ENCODE results near the gene NRGN.

The NRGN gene

DNA sequence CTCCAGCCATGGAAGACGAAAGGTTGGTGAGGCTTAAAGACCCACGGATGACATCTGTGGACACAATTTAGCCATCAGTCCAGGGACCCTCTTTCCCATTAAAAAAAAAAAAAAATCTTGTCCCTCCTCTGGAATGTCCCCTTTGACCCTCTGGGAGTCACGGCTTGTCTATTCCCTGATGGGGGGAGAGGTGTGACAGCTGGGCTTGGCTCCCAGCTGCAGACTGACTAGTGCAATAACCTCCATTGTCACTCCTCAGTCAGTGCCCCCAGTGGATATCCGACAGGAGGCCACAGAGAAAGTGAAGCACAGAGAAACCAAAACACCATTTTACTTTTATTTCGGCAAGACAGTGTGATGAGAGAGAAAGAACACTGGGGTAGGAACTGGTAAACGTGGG is 15.0 kb downstream of the NRGN start:
- Mint-ChIP-seq H3K27me3 (peaks cover 47 to 75% of the 10 kb centered on the region in 2 donors), H3K4me3 (no peak overlapping the region), H3K27ac (no peak overlapping the region), H3K4me1 (ENCODE audit: low read depth in 2 of 2) (peaks cover 7% of the 10 kb centered on the region in 2 donors), H3K9me3 (no peaks in the 10 kb centered on the region), H3K36me3 (ENCODE audit: insufficient read depth) (peaks cover 4% of the 10 kb centered on the region)
- ATAC-seq (replicated peaks) = no peak
- no peak for DNase-seq

DNA sequence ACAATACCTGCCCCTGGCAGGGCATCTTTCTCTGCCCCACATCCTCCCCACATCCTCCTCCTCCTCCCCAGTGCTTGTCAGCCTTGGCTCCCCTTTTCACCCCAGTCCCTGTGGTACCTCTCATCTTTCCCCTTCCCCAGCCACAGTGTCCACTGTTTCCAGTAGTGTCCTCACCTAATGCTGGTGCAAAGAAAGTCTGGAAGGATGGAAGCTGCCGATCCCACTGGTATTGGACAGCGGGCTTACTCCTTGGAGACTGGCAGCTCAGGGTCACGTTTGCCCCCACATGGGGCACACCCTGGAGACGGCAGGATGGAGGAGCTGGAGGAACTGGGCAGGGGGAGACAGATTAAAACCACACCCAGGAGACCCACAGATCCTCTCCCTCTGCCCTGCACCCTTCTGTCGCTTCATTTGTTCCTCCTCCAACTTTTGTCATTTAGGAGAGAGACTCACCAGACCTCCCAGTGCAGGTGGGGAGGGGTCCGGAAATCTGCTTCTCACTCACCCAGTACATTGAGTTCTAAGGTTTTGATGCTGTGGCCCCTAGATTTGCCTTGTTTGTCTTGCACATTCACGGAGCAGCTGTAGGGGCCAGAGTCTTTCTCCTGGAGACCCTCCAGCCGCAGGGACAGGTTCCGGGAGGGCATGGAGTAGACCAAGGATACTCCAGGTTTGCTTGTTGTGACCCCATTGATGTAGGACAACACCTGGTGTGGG is 16.5 kb downstream of the NRGN start:
- no peak overlapping the region for H3K4me3 Mint-ChIP-seq
- H3K4me1 Mint-ChIP-seq (ENCODE audit: low read depth in 2 of 2) = peaks cover 7 to 11% of the 10 kb centered on the region in 2 donors
- DNase-seq (no peak), ATAC-seq (replicated peaks) (no peak)
- H3K27me3 Mint-ChIP-seq = peaks cover 52 to 76% of the 10 kb centered on the region in 2 donors
- H3K27ac Mint-ChIP-seq = no peak overlapping the region
- H3K9me3 Mint-ChIP-seq = no peaks in the 10 kb centered on the region
- H3K36me3 Mint-ChIP-seq (ENCODE audit: insufficient read depth) = peaks cover 4% of the 10 kb centered on the region

DNA sequence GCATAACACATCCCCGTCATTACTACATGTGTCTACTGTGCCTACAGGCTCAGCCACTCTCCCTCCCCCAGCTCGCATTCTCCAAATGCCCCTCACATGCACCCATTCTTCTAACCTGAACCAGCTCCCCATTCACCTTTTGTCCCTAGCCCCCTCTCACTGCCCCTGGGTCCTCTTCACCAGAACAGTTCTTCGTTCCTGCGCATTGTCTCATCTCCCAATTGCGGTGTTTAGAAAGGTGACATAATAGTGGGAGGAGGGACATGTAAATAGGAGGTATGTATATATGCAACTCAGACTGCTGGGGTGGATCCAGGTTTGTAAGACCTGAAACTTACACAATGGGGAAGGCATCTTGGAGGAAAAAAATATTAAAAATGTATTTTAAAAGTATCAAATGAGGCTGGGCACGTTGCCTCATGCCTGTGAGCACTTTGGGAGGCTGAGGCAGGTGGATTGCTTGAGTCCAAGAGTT is 17.0 kb downstream of the NRGN start:
- Mint-ChIP-seq H3K4me1 (ENCODE audit: low read depth in 2 of 2) (peaks cover 7 to 12% of the 10 kb centered on the region in 2 donors), H3K4me3 (no peak overlapping the region), H3K9me3 (no peaks in the 10 kb centered on the region), H3K36me3 (ENCODE audit: insufficient read depth) (peaks cover 4% of the 10 kb centered on the region), H3K27ac (no peak overlapping the region), H3K27me3 (peaks cover 52 to 80% of the 10 kb centered on the region in 2 donors)
- ATAC-seq (replicated peaks) = no peak
- DNase-seq = no peak

DNA sequence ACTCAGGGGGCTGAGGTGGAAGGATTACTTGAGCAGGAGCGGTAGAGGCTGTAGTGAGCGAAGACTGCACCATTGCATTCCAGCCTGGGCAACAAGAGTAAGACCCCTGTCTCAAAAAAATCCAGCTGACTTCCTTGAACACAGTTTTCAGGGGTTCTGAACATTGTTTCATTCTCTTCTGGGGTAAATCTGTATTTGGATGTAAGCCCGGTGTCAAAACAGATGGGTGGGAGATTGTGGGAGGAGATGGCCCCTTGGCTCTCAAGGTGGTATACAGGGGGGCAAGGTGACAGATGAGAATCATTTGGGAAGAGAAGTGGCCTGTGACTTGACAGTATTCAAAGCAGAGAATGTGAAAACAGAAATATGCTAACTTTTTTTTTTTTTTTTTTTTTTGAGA is 17.6 kb downstream of the NRGN start:
- no peak for ATAC-seq (replicated peaks)
- Mint-ChIP-seq H3K4me3 (peak overlapping the region in 1 of 2 donors; percentile 31), H3K4me1 (ENCODE audit: low read depth in 2 of 2) (peaks cover 7 to 12% of the 10 kb centered on the region in 2 donors), H3K27me3 (peaks cover 52 to 81% of the 10 kb centered on the region in 2 donors), H3K27ac (no peak overlapping the region), H3K9me3 (no peaks in the 10 kb centered on the region), H3K36me3 (ENCODE audit: insufficient read depth) (peaks cover 4% of the 10 kb centered on the region)
- DNase-seq = no peak

DNA sequence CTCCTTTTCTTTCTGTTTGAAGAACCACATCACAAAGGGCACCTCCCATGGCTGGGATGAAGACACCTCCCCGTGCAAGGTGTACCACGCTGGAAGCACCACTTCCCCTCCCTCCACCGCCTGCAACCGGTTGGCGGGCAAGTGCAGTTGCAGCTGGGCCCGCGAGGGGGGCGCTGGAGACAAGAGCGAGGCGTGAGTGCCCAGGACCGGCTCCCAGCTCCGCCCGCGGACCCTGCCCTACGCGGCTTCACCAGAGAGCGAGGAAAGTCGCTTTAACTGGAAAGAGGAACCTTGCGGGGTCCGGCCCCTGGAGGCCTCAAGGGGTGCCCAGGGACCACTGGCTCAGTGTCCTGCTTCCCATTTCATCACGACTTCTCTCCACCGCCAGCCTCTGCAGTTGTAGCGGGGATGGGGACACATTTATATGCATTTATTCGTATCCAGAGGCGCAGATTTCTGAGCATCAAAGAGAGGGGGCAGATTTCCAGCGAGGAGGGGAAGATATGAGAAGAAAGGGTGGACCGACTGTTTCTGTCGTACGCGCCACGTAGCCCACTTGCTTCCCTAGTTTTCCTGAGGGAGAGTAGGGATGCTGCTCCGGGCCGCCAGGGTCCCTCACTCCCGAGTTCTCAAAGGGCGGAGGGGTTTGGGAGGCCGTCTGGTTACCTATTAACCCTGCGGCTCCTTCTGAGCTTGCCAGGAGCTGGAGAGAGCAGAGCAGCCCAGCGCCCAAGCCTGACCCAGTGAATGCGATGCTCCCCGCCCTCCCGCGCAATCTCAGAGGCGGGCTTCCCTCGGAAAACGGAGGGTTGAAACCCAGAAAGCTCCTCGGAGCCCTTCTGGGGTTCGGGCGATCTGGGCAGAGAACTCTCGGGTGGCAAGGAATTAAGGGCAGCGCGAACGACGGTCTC is 18.9 kb downstream of the NRGN start:
- peak; percentile 50 to 62 (median 56) for DNase-seq
- peaks cover 8% of the 10 kb centered on the region for H3K36me3 Mint-ChIP-seq (ENCODE audit: insufficient read depth)
- no peaks in the 10 kb centered on the region for H3K9me3 Mint-ChIP-seq
- H3K4me3 Mint-ChIP-seq = peak overlapping the region; percentile 50 to 78
- H3K4me1 Mint-ChIP-seq (ENCODE audit: low read depth in 2 of 2) = peaks cover 11 to 14% of the 10 kb centered on the region in 2 donors
- peak; percentile 71 for ATAC-seq (replicated peaks)
- no peak overlapping the region for H3K27ac Mint-ChIP-seq
- peaks cover 52 to 84% of the 10 kb centered on the region in 2 donors for H3K27me3 Mint-ChIP-seq

DNA sequence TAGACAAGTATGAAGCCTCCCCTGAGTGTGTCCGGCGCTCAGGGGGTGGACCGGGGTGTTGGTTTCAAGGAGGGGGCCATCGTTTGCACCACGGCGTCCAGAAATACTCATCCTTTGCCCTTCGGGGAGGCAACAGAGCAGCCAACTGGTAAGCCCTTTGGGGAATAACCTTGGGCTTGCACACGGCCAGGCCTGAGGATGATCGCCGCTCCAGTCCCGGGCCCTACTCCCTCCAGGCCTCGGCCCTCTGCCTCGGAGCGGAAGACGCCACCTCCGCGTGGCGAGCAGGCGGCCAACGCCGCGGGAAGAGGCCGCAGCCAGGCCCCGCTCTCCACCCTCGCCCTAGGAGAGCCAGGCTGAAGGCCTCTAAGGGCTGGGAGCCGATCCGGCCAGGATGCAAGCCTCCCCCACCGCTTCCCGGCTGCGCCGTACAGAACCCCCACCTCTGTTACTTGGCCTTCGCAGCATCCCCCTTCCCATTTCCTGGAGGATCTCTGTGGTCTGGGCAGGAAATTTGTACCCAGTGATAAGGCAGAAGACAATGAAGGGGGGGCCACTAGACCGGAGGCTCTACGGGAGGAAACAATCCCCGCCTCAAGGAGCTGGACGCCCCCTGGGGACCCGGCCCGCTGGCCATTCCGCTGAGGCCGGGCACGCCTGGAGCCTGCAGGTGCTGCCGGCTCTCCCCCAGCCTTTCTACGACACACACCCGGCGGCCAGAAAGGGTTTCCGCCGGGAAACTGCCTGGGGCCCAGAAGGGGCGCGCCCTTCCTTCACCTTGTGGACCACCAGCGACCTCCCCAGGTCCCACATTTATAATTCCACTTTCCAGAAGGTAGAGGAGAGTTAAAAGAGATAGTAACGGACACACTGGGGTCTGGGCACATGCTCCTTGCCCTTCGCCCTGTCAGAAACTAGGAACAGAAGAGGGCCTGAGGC is 19.8 kb downstream of the NRGN start:
- ATAC-seq (replicated peaks) = no peak
- H3K27me3 Mint-ChIP-seq = peaks cover 52 to 74% of the 10 kb centered on the region in 2 donors
- H3K36me3 Mint-ChIP-seq (ENCODE audit: insufficient read depth) = peaks cover 8% of the 10 kb centered on the region
- peak overlapping the region; percentile 20 to 85 for H3K4me3 Mint-ChIP-seq
- no peak for DNase-seq
- H3K9me3 Mint-ChIP-seq = no peaks in the 10 kb centered on the region
- peaks cover 11 to 12% of the 10 kb centered on the region in 2 donors for H3K4me1 Mint-ChIP-seq (ENCODE audit: low read depth in 2 of 2)
- no peak overlapping the region for H3K27ac Mint-ChIP-seq

DNA sequence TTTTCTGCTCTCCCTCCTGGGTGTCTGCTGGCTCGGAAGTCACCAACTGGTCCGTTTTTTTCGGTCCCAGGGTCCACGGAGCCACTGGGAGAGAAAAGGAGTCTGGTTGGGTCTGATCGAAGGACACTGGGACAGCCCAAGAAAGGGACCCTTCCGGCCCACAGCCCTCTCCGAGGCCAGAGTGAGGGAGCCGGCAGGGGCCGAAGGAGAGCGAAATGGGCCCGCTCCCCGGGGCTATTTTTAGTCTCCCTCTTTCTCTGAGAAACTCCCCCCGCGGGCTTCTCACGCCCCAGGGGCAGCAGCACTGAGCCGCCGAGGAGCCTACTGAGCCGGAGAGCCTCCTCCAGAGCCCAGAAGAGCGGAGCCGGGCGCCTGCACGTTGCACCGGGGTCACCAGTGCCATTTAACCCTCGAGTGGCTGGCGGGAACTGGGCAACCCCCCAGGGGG is 20.5 kb downstream of the NRGN start:
- no peak for DNase-seq
- H3K36me3 Mint-ChIP-seq (ENCODE audit: insufficient read depth) = peaks cover 4% of the 10 kb centered on the region
- no peak for ATAC-seq (replicated peaks)
- H3K4me3 Mint-ChIP-seq = peak overlapping the region; percentile 20 to 85
- H3K9me3 Mint-ChIP-seq = no peaks in the 10 kb centered on the region
- no peak overlapping the region for H3K27ac Mint-ChIP-seq
- peaks cover 11 to 12% of the 10 kb centered on the region in 2 donors for H3K4me1 Mint-ChIP-seq (ENCODE audit: low read depth in 2 of 2)
- peaks cover 52 to 69% of the 10 kb centered on the region in 2 donors for H3K27me3 Mint-ChIP-seq

DNA sequence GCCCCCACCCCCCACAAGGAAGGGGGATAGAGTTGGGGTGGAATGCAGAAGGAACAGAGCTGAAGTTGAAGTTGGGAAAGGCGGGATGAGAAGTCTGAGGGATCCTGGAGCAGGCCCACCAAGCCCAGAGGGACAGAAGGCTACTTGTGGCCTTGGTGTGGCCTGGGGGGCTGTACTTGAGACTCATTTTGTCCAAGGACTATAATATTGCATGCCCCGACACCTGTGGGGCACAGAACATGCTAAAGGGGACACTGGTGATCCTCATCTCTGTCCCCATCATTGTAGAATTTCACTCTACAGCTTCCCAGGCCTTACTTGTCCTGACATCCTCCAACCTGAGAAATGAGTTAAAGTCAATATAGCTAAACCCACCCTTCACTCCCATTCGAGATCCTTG is 21.1 kb downstream of the NRGN start:
- H3K4me3 Mint-ChIP-seq = peak overlapping the region; percentile 85 to 90
- no peak overlapping the region for H3K27ac Mint-ChIP-seq
- H3K4me1 Mint-ChIP-seq (ENCODE audit: low read depth in 2 of 2) = peaks cover 11 to 12% of the 10 kb centered on the region in 2 donors
- DNase-seq (no peak), ATAC-seq (replicated peaks) (no peak)
- H3K9me3 Mint-ChIP-seq = no peaks in the 10 kb centered on the region
- H3K27me3 Mint-ChIP-seq = peaks cover 51 to 66% of the 10 kb centered on the region in 2 donors
- H3K36me3 Mint-ChIP-seq (ENCODE audit: insufficient read depth) = peaks cover 6% of the 10 kb centered on the region

DNA sequence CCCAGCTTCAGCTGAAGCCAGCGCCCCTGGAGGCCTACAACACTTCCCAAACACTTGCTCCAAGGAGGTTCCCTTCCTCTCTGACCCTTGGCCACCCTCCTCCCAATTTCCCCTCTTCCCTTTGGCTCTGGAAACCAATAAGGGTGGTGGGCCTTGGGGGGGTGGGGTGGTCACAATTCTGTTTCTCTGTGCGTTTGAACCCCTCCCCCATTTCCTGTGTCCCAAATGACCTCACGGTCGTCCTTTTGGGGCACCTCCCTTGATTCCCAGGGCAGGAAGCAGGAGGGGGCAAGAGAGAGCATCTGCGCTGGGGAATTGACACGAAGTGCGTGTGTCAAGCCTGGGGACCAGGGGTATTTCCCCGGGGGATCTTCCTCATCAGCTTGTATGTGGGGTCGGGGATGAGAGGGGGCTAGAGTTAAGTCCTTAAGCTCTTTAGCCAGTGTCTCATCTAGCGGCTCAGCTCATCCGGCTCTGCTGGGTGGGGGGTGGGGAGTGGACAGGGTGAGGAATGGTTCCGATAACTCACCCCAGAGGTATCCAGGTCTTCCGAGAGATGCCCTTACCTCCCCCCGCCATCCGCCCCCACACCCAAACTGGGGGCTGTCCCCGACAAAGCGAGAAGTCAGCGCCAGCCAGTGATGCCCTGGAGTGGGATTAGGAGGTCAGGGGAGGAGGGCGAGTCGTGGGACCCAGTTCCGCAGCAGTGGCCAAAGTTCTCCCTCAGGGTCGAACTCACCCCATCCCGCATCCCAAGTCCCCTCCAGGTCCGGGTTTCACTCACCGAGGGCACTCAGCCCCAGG is 21.8 kb downstream of the NRGN start:
- Mint-ChIP-seq H3K36me3 (ENCODE audit: insufficient read depth) (peaks cover 11% of the 10 kb centered on the region), H3K27ac (no peak overlapping the region), H3K4me1 (ENCODE audit: low read depth in 2 of 2) (peaks cover 11 to 12% of the 10 kb centered on the region in 2 donors), H3K27me3 (peaks cover 44 to 59% of the 10 kb centered on the region in 2 donors), H3K4me3 (peak overlapping the region; percentile 85 to 90), H3K9me3 (no peaks in the 10 kb centered on the region)
- DNase-seq (no peak), ATAC-seq (replicated peaks) (no peak)

DNA sequence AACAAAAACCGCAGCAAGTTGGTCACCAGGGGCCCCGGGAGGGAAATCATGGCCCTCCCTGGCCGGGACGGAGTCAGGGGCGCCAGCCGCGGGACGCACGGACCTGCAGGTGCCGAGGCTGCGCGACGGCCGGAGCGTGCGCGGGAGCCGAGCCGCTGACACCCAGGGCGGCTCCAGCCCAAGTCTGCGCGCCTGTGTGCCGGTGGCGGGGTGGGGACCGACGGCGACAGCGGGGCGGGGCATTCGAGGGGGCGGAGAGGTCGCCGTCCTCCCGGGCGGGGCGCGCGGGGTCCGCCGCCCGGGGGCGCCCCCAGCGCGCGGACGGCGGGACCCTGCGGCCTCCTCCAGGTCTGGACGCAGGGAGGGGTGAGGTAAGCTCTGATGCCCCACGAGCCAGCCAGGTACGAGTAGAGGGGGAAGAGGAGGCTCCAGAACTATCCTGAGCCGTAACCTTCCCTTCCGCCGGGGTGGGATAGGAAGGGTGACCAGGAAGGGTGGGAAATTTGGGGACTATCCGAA is 22.4 kb downstream of the NRGN start, which contains the start of gene ESAM:
Gene ESAM, minus strand, starts transcription at position 186 of the 519 bp plus-strand sequence. Its CDS starts 136 bp downstream, at position 50.
- peak within 1 kb of the TSS; percentile 85 to 90 for H3K4me3 Mint-ChIP-seq
- ATAC-seq (replicated peaks) = peak; percentile 75
- H3K4me1 Mint-ChIP-seq (ENCODE audit: low read depth in 2 of 2) = peaks cover 11 to 12% of the 10 kb centered on the region in 2 donors
- H3K27me3 Mint-ChIP-seq = peaks cover 37 to 53% of the 10 kb centered on the region in 2 donors
- peak within 1 kb of the TSS in 1 of 2 donors; percentile 4 for H3K27ac Mint-ChIP-seq
- peak; percentile 57 to 60 (median 58) for DNase-seq
- H3K9me3 Mint-ChIP-seq = no peaks in the 10 kb centered on the region
- peaks cover 11% of the 10 kb centered on the region for H3K36me3 Mint-ChIP-seq (ENCODE audit: insufficient read depth)

DNA sequence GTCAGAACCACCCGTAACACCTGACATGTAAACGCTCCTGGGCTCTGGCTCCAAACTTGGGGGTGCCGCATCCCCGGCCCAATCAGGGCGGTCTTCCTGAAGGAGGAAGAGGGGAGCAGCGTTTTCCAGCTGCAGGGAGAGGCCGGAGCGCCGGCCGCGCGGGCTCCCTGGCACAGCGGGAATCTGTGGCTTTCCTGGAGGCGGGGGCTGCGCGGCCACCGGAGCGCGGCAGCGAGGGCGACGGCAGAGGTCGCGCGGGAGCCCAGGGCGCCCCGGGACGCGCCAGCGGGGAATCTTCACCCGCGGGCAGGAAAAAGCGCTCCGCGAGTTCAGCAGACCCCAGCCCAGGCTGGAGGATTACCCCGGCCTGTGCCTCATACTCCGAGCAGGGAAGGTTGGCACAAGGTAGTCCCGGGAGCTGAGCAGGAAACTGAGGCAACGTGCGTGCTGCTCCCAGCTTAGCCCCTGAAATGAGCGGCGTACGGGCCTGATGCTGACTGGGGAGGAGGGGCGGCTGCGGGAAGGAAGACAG is 22.9 kb downstream of the NRGN start:
- H3K4me1 Mint-ChIP-seq (ENCODE audit: low read depth in 2 of 2) = peaks cover 11 to 12% of the 10 kb centered on the region in 2 donors
- H3K27me3 Mint-ChIP-seq = peaks cover 32 to 48% of the 10 kb centered on the region in 2 donors
- H3K36me3 Mint-ChIP-seq (ENCODE audit: insufficient read depth) = peaks cover 11% of the 10 kb centered on the region
- peak; percentile 30 for ATAC-seq (replicated peaks)
- no peaks in the 10 kb centered on the region for H3K9me3 Mint-ChIP-seq
- DNase-seq = no peak
- H3K27ac Mint-ChIP-seq = peak overlapping the region in 1 of 2 donors; percentile 4
- H3K4me3 Mint-ChIP-seq = peak overlapping the region; percentile 85 to 90

Measured in effector memory CD8-positive, alpha-beta T cell (primary cell).